HG03066 (cell line): Measurements from ENCODE around the gene DBX2.
"Not testable (repeated sequence)": the region's sequence is repeated elsewhere in the genome, so short reads cannot be mapped to it uniquely, and the experiment has no call there.

Experiments used
- ATAC-seq: cut with Tn5 transposase; IDR thresholded peaks from one replicate; pipeline ENCODE4 v1.9.1; 2021; ENCODE audit warnings: low read depth; ENCODE audit not compliant: unreplicated experiment

DBX2 gene

DNA sequence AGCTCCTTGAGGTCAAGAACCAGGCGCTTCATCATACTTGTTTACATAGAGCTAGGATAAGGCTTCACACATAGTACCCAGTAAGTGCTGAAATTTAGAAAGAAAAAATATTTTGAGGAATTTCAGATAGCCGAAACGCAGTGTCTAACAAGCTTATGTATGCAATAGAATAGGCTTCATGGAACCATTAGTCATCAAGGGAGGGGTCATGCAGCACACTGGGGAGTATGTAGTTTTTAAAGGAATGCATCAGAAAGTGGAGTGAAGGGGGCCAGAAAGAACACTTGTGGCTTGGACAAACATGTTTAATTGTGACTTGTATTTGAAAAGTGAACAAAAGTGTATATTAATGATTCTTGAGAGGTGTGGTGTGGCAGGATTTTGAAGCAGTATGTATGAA lies 38.1 kb downstream of the DBX2 start:
- no peak for ATAC-seq

DNA sequence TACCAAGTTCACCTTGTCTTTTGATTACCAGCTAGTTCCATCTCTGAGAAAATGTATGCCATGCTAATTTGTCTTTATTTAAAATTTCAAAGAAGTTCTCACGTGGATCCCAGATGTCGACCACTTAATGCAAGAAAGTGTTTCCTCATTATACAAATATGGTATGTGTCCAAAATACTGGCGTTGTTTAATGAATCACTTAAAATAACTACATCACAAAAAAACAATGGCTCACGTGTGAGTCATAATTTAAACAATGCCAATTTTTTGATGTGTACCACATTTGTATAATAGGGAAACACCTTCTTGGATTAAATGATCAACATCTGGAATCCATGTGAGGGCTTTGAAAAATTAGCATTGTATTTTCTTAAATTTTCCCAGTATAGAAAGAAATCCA lies 40.8 kb downstream of the DBX2 start:
- ATAC-seq = no peak

DNA sequence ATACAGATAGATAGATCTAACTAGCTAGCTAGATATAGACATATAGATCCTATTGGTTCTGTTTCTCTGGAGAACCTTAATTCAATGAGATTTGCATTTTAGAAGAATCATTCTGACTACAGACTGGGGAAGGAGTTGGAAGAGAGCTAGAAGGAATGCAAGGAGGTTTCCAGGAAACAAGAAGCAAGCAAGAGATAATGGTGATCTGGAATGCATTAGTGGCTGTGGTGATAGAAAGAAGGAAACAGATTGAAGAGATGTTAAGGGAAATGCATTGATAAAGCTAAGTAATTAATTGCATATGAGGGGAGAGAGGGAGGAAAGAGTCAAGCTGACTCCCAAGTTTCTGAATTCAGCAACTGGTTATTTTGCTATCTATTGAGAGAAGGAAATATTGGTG lies 42.7 kb downstream of the DBX2 start:
- no peak for ATAC-seq

DNA sequence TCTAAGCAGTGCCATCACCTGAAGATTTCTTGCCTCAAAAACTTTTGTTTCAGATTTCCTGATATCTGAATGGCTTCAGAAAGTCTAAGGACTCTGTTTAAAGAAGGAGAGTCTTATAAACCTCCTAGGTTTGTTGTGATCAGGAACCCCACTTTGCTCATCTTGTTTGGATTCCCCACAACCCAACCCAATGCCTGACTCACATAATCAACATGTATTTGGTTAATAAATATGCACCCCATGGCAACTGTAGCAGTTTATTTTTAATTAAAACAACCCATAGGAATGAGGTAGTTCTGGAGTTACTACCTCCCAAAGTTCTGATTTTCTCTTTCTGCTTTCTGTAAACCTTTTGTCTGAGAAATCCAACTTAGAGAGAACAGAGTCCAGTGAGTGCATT lies 51.5 kb downstream of the DBX2 start:
- no peak for ATAC-seq

DNA sequence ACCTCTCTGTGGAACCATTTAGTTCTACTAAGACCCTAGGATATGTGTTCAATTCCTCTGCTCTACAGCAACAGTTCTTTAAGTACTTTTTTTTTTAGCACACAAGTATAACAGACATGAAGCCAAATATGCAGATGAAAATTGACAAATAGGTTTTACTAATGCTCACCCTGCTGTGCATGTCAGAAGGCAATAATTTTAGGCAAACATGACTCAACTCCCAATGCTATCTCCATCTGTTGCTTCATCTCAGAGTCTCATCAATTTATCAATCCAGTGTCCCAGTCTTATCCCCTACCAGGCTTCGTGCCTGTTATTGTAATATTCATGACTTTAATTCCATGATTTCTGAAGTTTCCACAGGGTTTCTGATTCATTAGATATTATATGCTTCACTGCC lies 57.7 kb downstream of the DBX2 start:
- no peak for ATAC-seq

DNA sequence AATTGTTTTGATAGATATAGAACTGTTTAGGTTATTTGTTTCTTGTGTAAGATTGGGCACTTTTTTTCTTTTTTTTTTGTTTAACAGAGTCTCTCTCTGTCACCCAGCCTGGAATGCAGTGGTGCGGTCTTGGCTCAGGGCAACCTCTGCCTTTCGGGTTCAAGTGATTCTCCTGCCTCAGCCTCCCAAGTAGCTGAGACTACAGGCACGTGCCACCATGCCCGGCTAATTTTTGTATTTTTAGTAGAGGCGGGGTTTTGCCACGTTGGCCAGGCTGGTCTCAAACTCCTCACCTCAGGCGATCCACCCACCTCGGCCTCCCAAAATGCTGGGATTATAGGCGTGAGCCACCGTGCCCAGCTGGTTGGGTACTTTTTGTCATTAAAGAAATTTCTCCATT lies 66.0 kb downstream of the DBX2 start:
- ATAC-seq = not testable (repeated sequence)

DNA sequence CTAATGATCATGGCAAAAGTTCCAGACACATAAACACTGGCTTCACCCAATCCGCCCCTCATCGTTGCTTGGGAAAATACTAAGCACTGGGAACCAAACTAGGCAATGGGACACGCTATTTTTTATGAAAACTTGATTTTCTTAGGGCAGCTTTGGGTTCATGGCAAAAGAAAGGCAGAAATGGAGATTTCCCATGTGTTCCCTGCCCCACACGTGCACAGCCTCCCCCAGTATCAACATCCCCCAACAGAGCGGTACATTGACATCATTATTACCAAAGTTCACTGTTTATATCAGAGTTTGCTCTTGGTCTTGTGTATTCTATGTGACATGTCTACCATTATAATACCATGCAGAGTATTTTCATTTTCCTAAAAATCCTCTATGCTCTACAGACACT lies 71.0 kb downstream of the DBX2 start:
- no peak for ATAC-seq

DNA sequence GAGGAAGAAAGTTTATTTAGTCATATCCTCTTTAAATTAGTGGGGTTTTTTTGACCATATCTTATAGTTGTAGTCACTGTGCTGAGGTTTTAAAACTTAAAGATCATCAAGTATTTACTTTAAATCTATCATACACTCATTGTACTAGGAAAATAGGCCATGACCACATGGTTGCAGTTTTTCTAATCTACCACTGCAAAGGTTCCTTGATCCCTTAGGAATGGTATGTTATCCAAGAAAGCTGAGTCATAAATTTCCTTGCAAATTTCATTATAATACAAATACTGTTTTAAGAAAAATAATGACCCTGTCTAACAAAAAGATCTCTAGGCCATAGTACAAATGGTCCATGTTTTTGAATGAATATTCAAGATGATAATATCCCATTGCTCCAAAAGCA lies 74.7 kb downstream of the DBX2 start:
- no peak for ATAC-seq

DNA sequence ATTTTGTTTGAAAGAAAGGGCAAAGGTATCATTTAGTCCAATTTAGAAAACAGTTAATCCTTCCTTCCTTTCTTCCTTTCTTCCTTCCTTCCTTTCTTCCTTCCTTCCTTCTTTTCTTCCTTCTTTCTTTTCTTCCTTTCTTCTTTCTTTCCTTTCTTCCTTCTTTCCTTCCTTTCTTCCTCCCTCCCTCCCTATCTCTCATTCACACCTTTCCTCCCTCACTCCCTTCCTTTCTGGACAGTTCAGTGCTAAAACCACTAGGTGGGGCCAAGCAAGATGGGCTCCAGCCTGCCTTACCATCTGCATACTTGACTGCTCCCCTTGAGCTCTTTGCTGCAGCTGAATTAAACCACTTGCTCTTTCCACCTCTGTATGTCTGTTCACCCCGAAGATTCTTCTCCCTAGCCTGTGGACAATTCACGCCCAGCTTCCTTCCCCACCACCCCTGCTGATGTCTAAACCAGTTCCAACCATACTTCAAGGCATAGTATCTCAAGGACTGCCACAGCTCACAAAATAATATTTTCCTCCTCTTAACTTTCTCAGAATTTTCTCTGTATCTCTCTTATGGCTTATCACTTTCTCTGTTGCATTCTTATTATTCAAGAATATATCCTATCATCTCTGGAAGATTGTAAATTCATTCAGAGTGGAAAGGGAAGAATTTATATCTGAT lies 78.0 kb downstream of the DBX2 start:
- ATAC-seq = no peak

DNA sequence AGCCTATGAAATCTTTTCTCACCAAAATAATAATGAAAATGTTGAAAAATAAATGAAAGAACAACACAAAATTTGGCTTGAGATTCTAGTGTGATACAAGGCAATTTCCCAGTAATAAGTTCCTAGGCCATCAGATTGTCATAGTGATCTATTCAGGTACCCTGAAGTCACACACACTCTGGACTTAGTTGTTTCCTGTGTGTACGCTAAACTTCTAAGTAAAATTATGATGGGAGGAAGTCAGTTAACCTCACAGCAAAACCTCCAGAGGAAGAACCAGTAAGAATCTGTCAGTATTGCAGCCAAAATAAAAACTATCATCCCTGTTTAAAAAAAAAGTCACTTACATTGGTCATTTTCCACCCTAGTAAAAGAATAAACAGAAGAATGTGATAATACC lies 81.9 kb downstream of the DBX2 start:
- no peak for ATAC-seq
